Gastrocnemius medialis (tissue), 4 donors: ENCODE measurements around the gene LIPF.

Experiments used
- POLR2A ChIP-seq, 2 donors: fragments of 450-650 bp; IDR thresholded peaks; one replicate each; pipeline ENCODE4 v1.6.1; 2017; ENCODE audit warnings: antibody characterized with exemption in 2 of 2, mild to moderate bottlenecking in 2 of 2, moderate library complexity in 2 of 2
- TF ChIP-seq, protein P1 (sequence below), 5 experiments: fragments of 450-650 bp in 3 of 5; fragments of 200-600 bp in 2 of 5; sonication (generic) in 2 of 5; IDR thresholded peaks in 4 of 5; conservative IDR thresholded peaks in 1 of 5; 1 replicate in 4 of 5; 2 replicates in 1 of 5; pipeline ENCODE4 v1.5.1; 2016 to 2019; ENCODE audit warnings: antibody characterized with exemption in 5 of 5, mild to moderate bottlenecking in 3 of 5, moderate library complexity in 3 of 5

DNA sequence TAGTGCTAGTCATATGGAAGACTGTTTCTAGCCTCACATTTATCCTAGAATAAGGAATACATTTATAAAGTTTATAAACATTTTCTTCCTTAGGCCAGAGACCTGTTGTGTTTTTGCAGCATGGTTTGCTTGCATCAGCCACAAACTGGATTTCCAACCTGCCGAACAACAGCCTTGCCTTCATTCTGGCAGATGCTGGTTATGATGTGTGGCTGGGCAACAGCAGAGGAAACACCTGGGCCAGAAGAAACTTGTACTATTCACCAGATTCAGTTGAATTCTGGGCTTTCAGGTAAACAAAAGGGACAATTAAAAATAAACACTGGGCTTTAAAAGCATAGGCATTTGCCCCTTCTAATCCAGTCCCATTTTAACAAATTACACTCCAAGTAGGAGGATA lies 4.2 kb downstream of the LIPF start:
- TF ChIP-seq, protein P1, sequence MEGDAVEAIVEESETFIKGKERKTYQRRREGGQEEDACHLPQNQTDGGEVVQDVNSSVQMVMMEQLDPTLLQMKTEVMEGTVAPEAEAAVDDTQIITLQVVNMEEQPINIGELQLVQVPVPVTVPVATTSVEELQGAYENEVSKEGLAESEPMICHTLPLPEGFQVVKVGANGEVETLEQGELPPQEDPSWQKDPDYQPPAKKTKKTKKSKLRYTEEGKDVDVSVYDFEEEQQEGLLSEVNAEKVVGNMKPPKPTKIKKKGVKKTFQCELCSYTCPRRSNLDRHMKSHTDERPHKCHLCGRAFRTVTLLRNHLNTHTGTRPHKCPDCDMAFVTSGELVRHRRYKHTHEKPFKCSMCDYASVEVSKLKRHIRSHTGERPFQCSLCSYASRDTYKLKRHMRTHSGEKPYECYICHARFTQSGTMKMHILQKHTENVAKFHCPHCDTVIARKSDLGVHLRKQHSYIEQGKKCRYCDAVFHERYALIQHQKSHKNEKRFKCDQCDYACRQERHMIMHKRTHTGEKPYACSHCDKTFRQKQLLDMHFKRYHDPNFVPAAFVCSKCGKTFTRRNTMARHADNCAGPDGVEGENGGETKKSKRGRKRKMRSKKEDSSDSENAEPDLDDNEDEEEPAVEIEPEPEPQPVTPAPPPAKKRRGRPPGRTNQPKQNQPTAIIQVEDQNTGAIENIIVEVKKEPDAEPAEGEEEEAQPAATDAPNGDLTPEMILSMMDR (IDR thresholded peaks at IDR 0.05 in 4 of 5, conservative IDR thresholded peaks at IDR 0.05 in 1 of 5), result no peak
- no peak for TF ChIP-seq POLR2A (IDR thresholded peaks at IDR 0.05)
